ENCODE measurements around the gene TNS3.

Gene TNS3

DNA sequence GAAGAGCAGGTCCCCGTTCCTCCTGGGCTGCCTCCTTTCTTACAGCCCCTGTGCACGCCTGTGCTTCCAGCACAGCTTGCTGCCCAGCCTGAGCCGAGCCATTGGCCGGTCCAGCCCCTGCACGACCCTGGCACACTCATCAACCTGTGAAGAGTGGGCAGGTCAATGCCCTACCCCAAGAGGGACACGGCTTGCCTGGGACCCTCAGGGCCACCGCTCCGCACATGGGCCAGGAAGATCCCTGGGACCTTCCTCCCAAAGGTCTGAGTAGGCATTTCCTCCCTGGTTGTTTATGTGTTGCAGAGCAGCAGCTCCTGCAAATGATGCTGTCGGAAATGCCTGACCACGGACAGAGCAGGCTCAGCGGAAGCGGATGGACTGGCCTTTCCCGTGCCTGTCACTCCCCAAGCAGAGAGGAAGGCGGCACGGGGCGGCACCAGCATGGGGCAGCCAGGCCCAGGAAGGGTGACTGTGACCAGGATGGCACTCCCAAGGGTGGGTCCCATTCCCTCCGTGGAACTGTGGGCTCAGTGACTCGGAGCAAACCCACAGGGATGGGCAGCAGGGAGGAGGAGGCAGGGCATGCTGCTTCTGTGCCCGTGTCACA lies 252.5 kb downstream of the TNS3 start:
- no peak for DNase-seq (ENCODE audit: low read depth in 2 of 2)

DNA sequence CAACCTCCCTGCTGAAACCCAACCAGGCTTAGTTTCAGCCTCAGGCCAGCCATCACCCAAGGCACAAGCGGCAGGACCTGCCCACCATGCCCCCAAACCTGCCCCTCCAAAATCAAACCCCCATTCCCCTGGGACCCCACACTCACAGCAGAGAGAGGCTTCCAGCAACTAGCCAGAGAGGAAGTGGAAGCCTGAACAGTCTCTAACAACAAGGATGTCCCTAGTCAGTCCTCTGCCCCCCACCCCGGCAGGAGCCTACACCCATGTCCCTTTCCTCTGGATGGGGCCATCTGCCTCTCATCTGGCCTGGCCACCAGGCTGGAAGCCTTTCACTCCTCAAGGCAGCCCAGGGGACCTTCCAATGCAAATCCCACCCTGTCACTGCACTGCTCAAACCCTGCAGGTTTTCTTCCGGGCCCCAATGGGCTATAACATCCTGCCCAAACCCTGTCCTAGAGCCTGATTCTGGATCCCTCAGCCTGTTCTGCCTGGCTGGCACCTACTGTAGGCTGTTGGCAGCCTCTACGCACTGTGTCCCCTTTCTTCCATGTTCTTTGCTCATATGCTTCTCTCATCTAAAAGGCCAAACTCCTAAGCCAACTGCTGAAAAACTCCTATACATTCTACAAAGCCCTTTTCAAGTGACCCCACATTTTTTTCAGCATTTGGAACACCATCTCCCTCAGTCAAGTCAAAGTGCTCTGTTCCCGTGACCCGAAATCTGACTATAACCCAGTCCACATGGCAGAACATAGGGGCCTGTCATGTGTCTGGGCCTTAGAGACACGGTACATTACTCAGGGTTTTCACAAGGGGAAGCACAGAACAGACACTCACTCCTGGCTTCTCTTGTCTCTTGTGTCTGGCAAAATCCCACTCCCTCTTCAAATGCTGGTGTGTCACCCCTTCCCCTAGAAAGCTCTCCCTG lies 253.3 kb downstream of the TNS3 start:
- no peak for DNase-seq (ENCODE audit: low read depth in 2 of 2)

DNA sequence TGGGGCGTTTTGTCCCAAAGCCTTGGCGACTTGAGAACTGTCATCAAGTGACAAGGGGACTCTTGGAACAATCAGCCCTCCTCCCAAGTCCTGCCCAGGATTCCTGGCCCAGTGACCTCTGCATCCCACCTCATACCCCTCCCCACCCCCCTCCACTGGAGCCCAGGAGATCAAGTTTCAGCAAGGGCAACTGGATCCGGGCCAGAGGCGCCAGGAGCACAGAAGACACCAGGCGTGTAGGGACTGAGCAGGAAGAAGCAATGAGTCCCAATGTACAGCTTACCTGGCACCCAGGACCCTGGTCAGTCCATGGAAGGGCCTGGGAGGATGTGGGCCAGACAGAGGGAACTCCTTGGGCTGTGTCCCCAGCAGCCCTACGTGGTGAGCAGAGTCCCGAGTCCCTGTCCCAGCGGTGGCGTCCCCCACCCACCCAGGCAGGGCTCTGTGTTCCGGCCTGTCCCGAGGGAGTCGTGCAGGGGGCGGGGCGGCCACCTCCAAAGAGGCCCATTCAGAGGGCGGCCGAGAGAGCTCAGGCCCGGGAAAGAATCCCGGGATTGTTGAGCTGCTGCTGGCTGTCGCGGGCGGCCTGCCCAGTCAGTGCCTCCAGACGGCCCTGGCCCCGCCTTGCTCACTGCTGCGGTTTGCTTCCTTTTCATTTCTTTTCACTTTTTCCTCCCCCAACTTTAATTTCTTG lies 254.1 kb downstream of the TNS3 start:
- no peak for DNase-seq (ENCODE audit: low read depth in 2 of 2)

DNA sequence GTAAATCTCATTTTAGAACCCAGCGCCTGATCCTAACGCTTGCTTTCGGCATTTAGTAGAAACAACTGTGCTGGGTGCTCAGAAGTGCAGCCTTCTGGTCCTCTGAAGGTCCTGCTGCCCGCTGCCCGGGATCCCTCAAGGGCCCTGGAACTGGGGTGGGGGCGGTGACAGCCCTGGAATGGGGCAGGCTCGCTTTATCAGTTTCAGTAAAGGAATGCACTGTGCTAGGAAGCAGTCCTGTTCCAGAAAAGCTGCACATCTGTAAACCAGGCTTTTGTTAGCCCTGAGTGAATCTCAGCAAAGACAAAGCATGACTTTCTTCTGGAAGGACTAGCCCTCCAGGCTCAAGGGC lies 254.6 kb downstream of the TNS3 start:
- DNase-seq (ENCODE audit: low read depth in 2 of 2), result no peak

DNA sequence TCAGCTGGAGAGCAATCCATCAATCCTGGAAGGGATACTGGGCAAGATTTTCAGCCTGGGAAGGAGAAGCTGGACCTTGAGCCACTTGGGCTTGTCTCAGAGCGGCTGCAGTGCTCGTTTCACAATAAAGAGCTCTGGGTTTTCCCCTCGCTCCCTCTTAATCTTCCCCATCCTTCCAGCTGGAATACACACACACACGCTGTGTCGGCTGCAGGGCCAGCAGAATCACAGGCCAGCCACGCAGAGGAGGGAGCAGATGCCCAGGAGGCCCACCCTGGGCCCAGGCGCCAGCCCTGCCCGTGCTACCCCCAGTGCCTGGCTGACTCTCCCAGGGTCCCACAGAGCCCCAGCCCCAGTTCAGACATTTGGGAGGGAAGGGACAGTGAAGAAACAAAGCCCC lies 255.1 kb downstream of the TNS3 start:
- DNase-seq (ENCODE audit: low read depth in 2 of 2), result no peak

DNA sequence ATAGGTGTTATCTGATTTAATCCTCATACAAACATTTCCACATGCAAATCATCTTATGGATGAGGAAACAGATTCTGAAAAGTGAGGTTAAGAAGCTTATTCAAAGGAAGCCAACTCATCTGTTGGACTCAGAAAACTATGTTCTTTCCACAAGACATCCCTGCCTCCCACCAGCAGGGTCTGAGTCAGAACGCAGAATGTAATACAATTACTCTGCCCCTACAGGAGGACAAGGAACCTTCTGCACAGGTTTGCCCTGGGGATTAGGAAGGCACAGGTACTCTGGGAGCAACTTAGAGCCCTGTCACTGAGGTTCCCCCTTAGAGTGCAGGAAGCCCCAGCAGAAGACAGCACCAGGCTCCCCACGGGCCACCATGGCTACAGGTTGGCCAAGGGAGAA lies 255.7 kb downstream of the TNS3 start:
- no peak for DNase-seq (ENCODE audit: low read depth in 2 of 2)

DNA sequence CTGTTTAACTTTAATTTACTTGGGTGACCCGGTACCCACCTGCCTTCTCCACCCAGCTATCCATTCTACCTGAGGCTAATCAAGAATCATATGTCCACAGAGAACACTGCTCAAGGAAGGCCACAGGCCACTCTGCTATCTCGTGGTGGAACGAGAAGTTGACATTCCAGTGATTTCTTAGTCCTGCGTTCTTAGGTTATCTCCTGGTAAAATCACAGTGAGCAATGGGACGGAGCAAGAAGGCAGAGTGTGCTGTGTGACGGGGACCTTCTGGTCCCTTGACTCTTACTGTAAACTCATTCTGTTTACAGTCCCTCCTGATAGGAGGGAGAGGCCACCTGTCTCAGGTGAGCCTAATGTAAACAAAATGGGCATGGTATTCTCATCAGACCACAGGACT lies 256.6 kb downstream of the TNS3 start:
- DNase-seq (ENCODE audit: low read depth in 2 of 2), result no peak

DNA sequence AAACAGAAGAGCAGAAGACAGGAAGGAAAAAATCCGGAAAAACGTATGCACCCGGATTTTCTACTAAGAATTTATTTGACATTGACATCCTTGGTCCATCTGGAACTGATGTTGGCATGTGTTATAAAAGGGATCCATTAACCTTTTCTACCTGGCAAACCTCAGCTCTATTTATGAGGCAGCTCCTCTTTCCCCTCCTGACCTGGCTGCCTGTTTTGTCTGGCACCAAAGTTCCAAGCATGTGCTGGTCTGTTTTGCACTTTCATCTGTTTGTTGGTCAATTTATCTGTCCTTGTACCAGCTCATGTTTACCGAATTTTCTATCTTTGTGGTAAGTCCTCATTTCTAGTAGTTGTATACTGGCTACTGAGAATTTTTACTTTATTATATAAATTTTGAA lies 258.0 kb downstream of the TNS3 start:
- DNase-seq (ENCODE audit: low read depth in 2 of 2), result no peak

DNA sequence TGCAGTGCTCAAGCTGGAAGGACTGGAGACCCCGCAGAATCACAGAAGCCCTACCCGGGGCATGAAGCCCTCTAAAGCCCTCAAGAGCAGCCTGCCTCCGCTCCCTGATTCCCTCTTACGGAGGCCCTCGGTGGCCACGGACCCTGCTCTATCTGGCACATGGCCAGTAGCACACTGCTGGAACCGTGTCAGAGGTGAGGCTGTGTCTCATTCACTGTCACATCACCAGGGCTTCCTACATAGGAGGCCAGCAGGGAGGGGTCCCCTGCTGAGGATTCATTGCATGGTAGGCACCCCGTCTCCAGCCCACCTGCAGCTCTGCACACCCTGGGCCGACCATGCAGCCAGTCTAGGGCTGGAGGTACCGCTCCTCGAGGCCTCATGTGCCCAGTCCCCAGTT lies 259.2 kb downstream of the TNS3 start:
- no peak for DNase-seq (ENCODE audit: low read depth in 2 of 2)

DNA sequence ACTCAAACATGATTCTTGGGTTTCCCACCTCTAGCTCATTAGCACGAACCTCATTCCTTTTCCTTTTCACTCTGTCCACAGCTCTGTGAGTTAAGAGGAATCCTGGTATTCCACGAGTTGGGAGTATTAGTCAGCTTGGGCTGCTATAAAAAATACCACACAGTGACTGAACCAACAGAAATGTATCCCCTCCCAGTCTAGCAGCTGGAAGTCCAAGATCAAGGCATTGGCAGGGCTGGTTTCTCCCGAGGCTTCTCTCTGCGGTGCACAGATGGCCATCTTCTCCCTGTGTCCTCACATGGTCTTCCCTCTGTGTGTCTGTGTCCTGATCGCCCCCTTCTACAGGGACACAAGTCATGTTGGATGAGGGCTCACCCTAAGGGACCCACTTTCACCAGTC lies 261.6 kb downstream of the TNS3 start:
- no peak for DNase-seq (ENCODE audit: low read depth in 2 of 2)

DNA sequence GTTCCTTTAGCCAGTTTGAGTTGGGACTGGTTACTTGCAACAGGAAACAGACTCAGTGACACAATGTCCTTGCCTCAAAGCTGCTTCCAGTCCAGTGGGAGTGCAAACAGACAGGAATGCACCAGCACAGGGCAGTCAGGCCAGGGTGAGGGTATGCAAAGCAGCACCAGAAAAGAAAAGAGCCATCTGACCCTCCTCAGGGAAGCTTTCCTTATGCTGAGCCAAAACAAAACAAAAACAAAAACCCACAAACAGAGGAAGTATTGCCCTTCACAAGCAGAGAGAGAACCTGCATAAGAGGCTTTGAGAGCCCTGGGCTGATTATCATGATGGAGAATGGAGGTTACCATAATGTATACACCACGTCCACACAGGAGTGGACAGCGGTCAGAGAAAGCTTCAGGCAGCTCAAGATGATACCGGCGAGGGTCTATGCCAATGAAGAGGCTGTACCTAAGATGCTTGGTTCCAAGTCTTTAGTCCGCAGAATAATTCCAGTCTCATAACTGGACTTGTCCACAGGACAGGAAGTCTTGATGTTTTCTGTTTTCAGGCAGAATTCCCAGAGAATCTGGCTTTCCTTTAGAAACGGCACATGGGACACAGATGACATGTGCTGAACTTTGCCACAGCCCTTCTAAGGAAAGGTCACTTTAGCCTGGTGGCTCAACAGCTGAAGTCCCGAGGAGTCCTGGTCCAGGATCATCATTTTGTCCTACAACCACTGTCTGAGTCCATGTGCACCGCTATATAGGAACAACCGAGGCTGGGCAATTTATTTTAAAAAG lies 263.3 kb downstream of the TNS3 start:
- DNase-seq (ENCODE audit: low read depth in 2 of 2), result no peak

DNA sequence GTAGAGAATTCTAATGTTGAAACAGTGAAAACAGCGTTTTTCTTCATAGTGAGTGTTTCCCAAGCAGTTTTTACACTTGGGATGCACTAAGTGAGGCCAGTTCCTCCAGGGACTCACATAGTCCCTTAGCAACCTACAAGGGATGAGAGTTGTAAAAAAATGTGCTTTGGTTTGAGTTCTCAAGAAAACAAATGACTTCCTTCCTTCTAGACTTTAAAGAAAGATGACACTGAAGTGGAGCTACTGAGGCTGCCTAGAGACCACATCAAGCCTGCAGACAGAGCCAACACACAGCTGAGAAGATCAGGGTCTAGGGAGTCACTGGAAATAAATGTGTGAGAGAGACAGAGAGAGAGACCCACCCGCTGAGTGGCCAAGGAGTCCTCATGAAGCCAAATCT lies 264.4 kb downstream of the TNS3 start:
- no peak for DNase-seq (ENCODE audit: low read depth in 2 of 2)

DNA sequence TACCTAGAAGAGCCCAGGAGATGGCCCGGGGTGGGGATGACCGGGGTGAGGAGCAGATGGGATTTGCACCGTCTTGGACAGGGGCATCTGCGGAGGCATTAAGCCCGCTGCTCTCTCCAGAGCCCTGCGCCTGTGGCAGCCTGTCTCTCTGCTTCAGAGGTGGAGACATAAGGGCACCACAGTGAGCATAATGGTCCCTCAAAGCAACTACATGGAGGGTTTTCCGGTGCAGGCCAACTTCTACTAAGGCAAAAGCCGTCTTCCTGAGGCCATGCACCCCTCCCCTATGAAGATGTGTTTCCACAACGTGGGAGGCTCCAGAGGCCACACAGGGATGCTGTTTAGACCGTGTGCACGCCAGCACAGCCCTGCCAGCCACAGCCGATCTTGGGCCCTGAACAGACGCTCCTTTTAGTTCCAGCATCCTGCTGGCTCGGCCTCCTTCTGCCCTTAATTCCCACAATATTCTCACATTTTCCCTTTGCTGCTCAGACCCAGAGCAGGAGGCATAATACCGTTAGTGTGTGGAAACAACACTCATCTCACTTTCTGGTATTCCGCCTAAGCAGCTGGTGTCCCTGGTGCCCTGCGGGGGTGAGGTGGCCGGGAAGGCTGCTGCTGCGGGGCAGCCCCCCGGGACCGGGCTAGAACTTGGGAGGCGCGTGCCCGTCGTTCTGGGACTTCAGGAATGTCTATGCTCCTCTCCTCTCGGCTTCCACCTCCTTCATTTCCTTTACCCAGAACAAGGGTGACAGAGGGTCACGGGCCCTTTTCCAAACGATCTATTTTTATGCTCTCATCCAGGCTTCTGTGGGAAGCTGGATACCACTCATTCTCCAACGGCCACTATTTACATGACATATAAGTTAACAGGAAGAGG lies 266.9 kb downstream of the TNS3 start:
- DNase-seq (ENCODE audit: low read depth in 2 of 2), result no peak

DNA sequence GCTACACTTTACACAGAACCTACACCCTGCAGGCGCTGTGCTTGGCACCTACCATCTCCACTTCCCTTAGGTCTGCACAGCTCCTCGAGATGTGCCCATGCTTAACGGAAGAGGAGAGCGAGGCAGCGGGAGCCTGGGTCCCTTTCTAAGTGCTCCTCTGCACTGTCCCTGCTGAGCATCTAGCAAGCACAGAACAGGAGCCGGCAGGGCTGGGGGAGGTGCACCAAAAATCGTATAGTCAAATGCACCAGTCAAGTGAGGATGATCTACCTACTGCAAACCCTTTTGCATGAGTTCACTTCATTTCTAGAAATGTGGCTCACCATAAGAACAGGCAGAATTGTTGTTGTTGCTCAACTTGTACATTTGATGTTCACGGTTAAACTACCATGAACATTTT lies 267.7 kb downstream of the TNS3 start:
- no peak for DNase-seq (ENCODE audit: low read depth in 2 of 2)

DNA sequence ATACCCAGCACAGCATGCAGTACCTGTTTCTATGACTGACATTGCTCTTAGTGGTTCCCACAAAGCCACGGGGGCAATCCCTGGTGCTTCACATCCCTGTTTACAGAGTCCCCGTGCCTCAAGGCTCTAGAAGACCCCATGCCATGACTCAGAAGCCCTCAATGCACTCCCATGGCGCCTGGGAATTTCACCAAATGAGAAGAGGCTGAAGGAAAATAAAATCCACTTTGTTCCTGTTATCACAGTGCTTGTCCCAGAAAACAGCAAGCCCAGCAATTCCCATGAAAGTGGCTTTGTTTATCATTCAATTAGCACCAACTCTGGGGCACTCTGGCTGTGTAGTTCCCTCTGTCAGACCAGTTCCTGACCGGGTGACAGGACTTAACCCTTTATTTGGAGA lies 268.3 kb downstream of the TNS3 start:
- DNase-seq (ENCODE audit: low read depth in 2 of 2), result no peak

DNA sequence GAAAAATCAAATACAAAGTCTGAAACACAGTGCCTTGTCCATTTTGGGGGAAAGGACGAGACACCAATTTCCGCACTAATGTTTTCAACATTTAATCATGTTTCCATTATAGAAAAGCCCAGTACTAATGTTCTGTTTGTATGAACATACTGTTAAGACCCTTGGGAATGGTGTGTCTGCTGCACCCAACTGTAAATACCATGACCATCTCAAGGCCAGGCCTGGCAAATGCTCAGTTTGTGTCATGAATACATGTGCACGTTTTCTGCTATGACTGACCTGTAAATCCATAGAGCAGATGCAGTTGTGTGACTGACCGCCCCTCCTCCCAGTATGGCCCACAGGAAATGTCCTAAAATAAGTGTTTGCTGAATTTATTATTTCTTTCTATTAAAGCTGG lies 270.0 kb downstream of the TNS3 start:
- no peak for DNase-seq (ENCODE audit: low read depth in 2 of 2)

DNA sequence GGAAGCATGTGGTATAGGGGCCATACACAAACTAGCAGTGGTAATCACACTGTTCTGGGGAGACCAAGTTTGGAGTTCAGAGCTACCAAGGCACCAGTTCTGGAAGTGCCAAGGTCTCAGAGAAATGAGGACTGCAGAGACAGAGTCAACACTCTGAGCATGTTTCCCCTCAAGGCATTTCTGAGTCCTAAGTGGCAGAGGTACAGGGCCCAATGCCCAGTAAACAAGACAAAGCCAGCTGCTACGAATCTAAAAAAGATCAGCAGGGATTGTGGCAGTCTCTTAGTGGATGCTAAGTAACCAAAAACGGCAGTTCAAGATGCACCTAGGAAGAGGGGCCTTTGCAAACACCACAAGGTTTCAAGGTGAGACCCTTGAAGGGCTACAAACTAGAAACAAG lies 271.9 kb downstream of the TNS3 start:
- no peak for DNase-seq (ENCODE audit: low read depth in 2 of 2)

DNA sequence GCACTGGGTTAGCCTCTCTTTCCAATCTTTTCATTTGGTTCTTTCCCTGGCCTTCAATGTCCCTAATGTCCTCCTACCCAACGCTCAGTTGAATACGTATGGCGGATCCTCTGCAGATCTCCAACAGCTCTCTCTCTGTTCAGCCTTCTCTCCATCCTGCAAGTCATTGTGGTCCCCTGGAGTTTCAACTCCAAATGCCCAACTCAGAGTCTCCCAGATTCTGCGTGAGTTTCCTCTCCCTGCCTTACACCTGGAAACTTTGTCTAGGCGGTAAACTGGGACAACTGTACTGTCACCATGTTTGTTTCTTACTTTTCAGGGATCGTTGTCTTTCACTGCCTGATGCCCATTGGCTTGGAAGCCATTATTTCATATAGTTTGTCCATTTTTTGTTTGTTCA lies 273.1 kb downstream of the TNS3 start:
- DNase-seq (ENCODE audit: low read depth in 2 of 2), result no peak

DNA sequence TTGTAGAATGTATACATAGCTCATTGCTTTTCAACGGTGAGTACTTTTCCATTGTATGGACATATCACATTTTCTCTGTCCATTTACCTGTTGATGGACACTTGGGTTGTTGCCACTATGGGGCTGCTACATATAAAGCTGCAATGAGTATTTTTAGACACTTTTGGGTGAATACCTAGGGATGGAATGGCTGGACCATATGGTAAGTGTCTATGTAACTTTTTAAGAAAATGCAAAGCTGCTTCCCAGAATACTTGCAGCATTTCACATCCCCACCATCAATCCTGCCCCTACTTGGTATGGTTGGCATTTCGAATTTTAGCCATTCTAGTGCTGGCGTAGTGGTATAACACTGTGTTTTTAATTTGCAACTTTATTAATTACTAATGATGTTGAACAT lies 274.6 kb downstream of the TNS3 start:
- no peak for DNase-seq (ENCODE audit: low read depth in 2 of 2)

DNA sequence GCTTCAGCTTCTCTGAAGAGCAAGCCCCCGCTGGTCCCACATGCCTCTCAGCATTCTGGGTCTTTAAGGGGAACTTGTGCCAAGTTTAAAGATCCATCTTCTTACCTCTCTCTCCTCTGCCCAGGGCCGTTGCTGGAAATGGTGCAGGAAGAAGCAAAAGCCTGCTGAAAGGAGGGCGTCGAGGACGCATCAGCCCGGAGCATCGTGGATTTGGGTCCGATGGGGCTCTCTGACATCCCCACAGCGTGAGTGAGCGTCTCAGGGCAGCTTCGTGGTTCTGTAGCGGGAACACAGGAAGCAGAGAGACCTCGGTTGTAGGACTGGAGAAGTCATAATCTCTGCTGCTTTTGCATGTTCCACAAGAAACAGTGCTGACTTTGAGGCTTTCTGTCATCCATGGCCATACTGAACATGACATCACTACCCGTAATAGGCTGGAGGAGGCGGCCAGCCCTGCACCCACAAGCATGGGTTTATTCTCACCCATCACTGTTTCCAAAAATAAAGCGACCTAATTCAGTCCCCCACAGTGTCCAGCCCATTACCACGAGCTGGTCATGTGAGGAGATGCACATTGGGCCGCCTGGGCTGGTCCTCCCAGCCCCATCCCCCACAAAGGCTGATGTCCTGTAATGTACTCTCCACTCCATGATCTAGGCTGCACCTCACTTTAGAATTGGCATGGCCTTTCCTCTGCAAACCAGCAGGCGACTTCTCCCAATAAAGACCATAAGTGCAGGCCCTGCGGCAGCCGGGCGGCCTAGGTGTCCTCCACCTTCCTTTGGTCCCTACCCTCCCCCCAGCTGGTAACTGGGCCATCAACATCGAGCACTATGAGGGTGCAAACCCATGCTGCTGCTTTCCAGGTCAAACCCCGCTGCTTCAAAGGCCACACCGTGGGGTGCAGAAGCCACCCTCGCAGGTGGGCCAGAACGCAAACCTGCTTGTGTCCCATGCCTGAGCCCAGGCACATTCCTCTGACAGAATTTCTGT lies 276.9 kb downstream of the TNS3 start:
- no peak for DNase-seq (ENCODE audit: low read depth in 2 of 2)
